ENCODE results near the gene MS4A5. TPM values are rescaled to one million over a fixed set of nuclear protein-coding genes. Genes with fewer than 3 reads are reported as not detected.

MS4A5 gene
- not detected for total RNA-seq

- Histone ChIP-seq H3K27me3 (no peaks in the 10 kb centered on the region), H3K9me3 (no peaks in the 10 kb centered on the region), H3K27ac (no peak within 1 kb of the TSS), H3K4me1 (no peaks in the 10 kb centered on the region), H3K4me3 (no peak within 1 kb of the TSS), H3K36me3 (no peaks in the 10 kb centered on the region)
- 90 to 100% methylated on average over 4 to 5 of the region's 5 CpGs for WGBS, 2 donors
- DNase-seq = no peak
- intact Hi-C loops (cut with DNase I) = no loop called here
- no peak for TF ChIP-seq POLR2A (IDR thresholded peaks at IDR 0.05)
- TF ChIP-seq CTCF (IDR thresholded peaks at IDR 0.05) = no peak
Measured at GRCh38 chr11:60429272-60429671, at the start of gene MS4A5. Gene MS4A5 (plus strand): TSS chr11:60429572. CDS start chr11:60429675, 103 bp downstream.

- no peaks in the 10 kb centered on the region for H3K27me3 ChIP-seq
- H3K4me1 ChIP-seq = no peaks in the 10 kb centered on the region
- no peak for DNase-seq
- no peak for TF ChIP-seq POLR2A (IDR thresholded peaks at IDR 0.05)
- TF ChIP-seq CTCF (IDR thresholded peaks at IDR 0.05) = no peak
- 12 to 42% methylated on average over 5 of the region's 5 CpGs for whole genome bisulfite sequencing, 2 donors
- no peak overlapping the region for H3K4me3 ChIP-seq
- intact Hi-C loops (cut with DNase I) = no loop called here
- H3K36me3 ChIP-seq = no peaks in the 10 kb centered on the region
- peak overlapping the region in 1 of 4 donors; percentile 25 for H3K27ac ChIP-seq
- no peaks in the 10 kb centered on the region for H3K9me3 ChIP-seq
Measured at GRCh38 chr11:60389279-60389910, 40.0 kb upstream of the MS4A5 start.

GRCh38 chr11:60390419-60390818, 39.0 kb upstream of the MS4A5 start:
- H3K36me3 ChIP-seq = no peaks in the 10 kb centered on the region
- no peak for TF ChIP-seq POLR2A (IDR thresholded peaks at IDR 0.05)
- no peak for TF ChIP-seq CTCF (IDR thresholded peaks at IDR 0.05)
- DNase-seq = no peak
- H3K27ac ChIP-seq = no peak overlapping the region
- H3K27me3 ChIP-seq = no peaks in the 10 kb centered on the region
- intact Hi-C loops (cut with DNase I) = no loop called here
- H3K9me3 ChIP-seq = no peaks in the 10 kb centered on the region
- H3K4me1 ChIP-seq = no peaks in the 10 kb centered on the region
- no peak overlapping the region for H3K4me3 ChIP-seq

- Histone ChIP-seq H3K27ac (no peak overlapping the region), H3K27me3 (no peaks in the 10 kb centered on the region), H3K36me3 (no peaks in the 10 kb centered on the region), H3K9me3 (no peaks in the 10 kb centered on the region), H3K4me3 (no peak overlapping the region), H3K4me1 (no peaks in the 10 kb centered on the region)
- DNase-seq = no peak
- 68 to 71% methylated on average over 2 of the region's 2 CpGs for WGBS, 2 donors
- intact Hi-C loops (cut with DNase I) = no loop called here
- TF ChIP-seq CTCF (IDR thresholded peaks at IDR 0.05) (no peak), POLR2A (IDR thresholded peaks at IDR 0.05) (no peak)
Measured at GRCh38 chr11:60392361-60392760, 37.0 kb upstream of the MS4A5 start.

- TF ChIP-seq POLR2A (IDR thresholded peaks at IDR 0.05) (no peak), CTCF (IDR thresholded peaks at IDR 0.05) (no peak)
- H3K27me3 ChIP-seq = no peaks in the 10 kb centered on the region
- H3K4me1 ChIP-seq = no peaks in the 10 kb centered on the region
- H3K4me3 ChIP-seq = no peak overlapping the region
- no peak overlapping the region for H3K27ac ChIP-seq
- H3K9me3 ChIP-seq = no peaks in the 10 kb centered on the region
- WGBS, 2 donors = 72 to 73% methylated on average over 5 of the region's 5 CpGs
- no peak for DNase-seq
- H3K36me3 ChIP-seq = no peaks in the 10 kb centered on the region
- intact Hi-C loops (cut with DNase I) = no loop called here
Measured at GRCh38 chr11:60393016-60393415, 36.4 kb upstream of the MS4A5 start.

Measured in esophagus squamous epithelium (tissue), 5 donors.